ENCODE data around the gene RAB40C.
A peak's percentile ranks its signal among the peaks of the same experiment; 100 is the strongest.

The RAB40C gene

DNA sequence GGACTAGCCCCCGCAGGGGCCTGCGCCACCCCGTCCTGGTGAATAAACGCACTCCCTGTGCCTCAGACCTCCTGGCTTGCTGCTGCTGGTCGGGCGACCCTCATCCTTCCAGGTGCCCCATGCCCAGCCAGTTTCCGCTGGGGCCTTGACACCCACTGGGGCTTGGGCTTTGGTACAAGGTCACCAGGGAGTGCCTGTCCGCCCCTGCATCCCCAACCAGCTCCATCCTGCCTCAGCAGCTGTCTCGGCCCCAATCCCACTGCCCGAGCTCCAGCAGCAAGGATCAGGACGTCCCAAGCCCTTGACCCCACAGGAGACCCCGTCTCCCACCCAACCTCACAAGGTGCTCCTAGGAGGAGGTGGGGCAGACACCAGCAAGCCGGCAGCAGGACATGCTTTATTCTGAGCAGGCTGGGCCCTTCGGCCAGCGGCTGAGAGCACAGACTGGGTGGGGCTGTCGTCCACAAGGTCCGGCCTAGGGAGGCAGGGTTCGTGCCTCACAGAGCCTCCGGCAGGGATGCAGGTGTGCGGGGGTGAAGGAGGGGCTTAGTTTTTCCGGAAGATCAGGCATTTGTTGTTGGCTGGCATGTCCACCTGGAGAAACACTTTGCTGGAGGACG lies 44.3 kb downstream of the RAB40C start:
- Histone ChIP-seq H3K9me3 (ENCODE audit: control insufficient read depth, low read depth, low read length) (no peaks in the 10 kb centered on the region), H3K4me1 (ENCODE audit: control insufficient read depth, low read depth, low read length) (peaks cover 18% of the 10 kb centered on the region), H3K4me3 (ENCODE audit: low read length) (no peak overlapping the region), H3K27me3 (ENCODE audit: control insufficient read depth, insufficient read depth, low read length) (no peaks in the 10 kb centered on the region), H3K36me3 (ENCODE audit: control insufficient read depth, low read depth, low read length) (no peaks in the 10 kb centered on the region), H3K27ac (ENCODE audit: low read length) (no peak overlapping the region), H3K9ac (ENCODE audit: low read length) (no peak overlapping the region)

- no peak overlapping the region for H3K27ac ChIP-seq (ENCODE audit: low read length)
- H3K9ac ChIP-seq (ENCODE audit: low read length) = no peak overlapping the region
- H3K4me1 ChIP-seq (ENCODE audit: control insufficient read depth, low read depth, low read length) = peaks cover 12% of the 10 kb centered on the region
- H3K4me3 ChIP-seq (ENCODE audit: low read length) = peak overlapping the region; percentile 95
- no peaks in the 10 kb centered on the region for H3K36me3 ChIP-seq (ENCODE audit: control insufficient read depth, low read depth, low read length)
- no peaks in the 10 kb centered on the region for H3K9me3 ChIP-seq (ENCODE audit: control insufficient read depth, low read depth, low read length)
- H3K27me3 ChIP-seq (ENCODE audit: control insufficient read depth, insufficient read depth, low read length) = no peaks in the 10 kb centered on the region
These were observed 45.1 kb downstream of the RAB40C start for GRCh38 chr16:634996-635395.

DNA sequence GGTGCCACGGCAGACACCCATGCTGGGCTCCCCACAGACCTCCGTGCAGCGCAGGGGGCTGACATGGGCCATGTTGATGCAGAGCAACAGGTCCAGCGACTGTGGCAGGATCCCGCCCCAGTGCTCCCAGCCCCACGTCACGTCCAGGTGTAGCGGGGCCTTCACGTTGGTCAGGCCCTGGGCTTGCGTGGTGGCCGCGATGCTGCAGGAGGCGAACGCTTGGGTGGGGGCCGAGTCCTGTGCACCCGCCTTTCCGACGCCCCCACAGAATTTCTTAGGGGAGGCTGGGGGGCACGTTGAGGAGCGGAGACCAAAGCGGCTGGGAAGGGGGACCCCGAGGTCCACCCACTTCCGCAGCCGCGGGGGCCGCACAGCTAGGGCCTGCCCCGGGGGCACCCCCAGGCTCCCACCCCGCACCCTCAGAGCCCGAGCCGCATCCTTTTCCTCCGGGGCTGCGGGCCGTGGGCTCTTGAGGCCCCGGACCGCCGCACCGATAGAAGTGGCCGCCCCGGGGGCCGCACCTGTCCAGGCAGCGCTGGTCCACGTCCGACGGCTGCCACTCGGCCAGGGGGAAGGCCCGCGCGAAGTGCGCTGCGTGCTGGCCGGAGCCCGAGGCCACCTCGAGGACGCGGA lies 45.8 kb downstream of the RAB40C start:
- no peak overlapping the region for H3K27ac ChIP-seq (ENCODE audit: low read length)
- H3K27me3 ChIP-seq (ENCODE audit: control insufficient read depth, insufficient read depth, low read length) = no peaks in the 10 kb centered on the region
- peaks cover 6% of the 10 kb centered on the region for H3K4me1 ChIP-seq (ENCODE audit: control insufficient read depth, low read depth, low read length)
- H3K36me3 ChIP-seq (ENCODE audit: control insufficient read depth, low read depth, low read length) = no peaks in the 10 kb centered on the region
- no peaks in the 10 kb centered on the region for H3K9me3 ChIP-seq (ENCODE audit: control insufficient read depth, low read depth, low read length)
- H3K9ac ChIP-seq (ENCODE audit: low read length) = peak overlapping the region; percentile 69
- H3K4me3 ChIP-seq (ENCODE audit: low read length) = peak overlapping the region; percentile 95

DNA sequence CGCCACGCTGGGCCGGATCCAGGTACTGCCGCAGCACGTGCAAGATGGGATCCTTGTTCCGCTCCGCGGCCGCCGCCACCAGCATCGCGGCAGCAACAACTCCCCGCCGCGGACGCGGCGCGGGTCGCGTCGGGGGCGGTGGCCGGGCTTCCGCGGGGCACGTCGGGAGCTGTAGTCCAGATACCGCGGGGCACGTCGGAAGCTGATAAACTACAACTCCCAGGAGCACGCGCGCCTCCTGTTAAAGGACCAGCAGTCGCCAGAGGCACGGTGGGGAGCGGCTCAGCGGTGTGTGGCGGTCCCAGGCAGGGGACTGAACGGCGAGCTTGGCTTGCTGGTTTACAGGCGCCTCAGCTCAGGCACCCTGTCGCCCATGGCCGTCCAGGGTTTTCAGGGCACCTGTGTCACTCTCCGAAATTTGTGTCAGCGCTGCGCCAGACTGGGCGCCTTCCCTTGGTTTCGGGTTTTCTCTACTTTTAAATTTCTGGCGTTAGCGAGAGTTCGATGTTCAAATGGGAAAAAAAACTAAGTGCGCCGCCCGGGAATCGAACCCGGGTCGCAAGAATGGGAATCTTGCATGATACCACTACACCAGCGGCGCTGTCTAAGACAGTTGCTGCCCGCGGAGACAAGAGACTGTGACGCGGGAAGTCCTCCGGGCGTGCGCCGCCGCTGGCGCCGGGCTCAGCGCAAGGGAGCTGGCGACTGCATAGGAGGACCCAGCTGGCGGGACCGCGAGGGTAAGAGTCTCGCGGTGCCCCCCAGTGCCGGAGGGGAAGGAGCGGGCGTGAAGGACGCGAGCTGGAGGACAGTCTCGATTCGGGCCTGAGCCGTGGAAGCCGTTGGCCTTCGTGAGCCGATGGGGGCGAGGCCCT lies 46.6 kb downstream of the RAB40C start, which contains the start of gene METTL26:
Gene METTL26 (minus strand): TSS at position 100 of the 875 bp plus-strand sequence. CDS start 15 bp downstream, at position 85.
- peak within 1 kb of the TSS; percentile 95 for H3K4me3 ChIP-seq (ENCODE audit: low read length)
- no peaks in the 10 kb centered on the region for H3K27me3 ChIP-seq (ENCODE audit: control insufficient read depth, insufficient read depth, low read length)
- H3K9ac ChIP-seq (ENCODE audit: low read length) = peak within 1 kb of the TSS; percentile 69
- no peaks in the 10 kb centered on the region for H3K9me3 ChIP-seq (ENCODE audit: control insufficient read depth, low read depth, low read length)
- H3K36me3 ChIP-seq (ENCODE audit: control insufficient read depth, low read depth, low read length) = no peaks in the 10 kb centered on the region
- no peak within 1 kb of the TSS for H3K27ac ChIP-seq (ENCODE audit: low read length)
- peaks cover 9% of the 10 kb centered on the region for H3K4me1 ChIP-seq (ENCODE audit: control insufficient read depth, low read depth, low read length)

- Histone ChIP-seq H3K27ac (ENCODE audit: low read length) (no peak overlapping the region), H3K4me3 (ENCODE audit: low read length) (peak overlapping the region; percentile 95), H3K36me3 (ENCODE audit: control insufficient read depth, low read depth, low read length) (no peaks in the 10 kb centered on the region), H3K27me3 (ENCODE audit: control insufficient read depth, insufficient read depth, low read length) (peaks cover 1% of the 10 kb centered on the region), H3K4me1 (ENCODE audit: control insufficient read depth, low read depth, low read length) (peaks cover 9% of the 10 kb centered on the region), H3K9me3 (ENCODE audit: control insufficient read depth, low read depth, low read length) (no peaks in the 10 kb centered on the region), H3K9ac (ENCODE audit: low read length) (peak overlapping the region; percentile 58)
These were observed 47.5 kb downstream of the RAB40C start for GRCh38 chr16:637081-638018.

- no peaks in the 10 kb centered on the region for H3K9me3 ChIP-seq (ENCODE audit: control insufficient read depth, low read depth, low read length)
- H3K27ac ChIP-seq (ENCODE audit: low read length) = no peak overlapping the region
- H3K36me3 ChIP-seq (ENCODE audit: control insufficient read depth, low read depth, low read length) = no peaks in the 10 kb centered on the region
- no peak overlapping the region for H3K9ac ChIP-seq (ENCODE audit: low read length)
- H3K4me1 ChIP-seq (ENCODE audit: control insufficient read depth, low read depth, low read length) = peaks cover 9% of the 10 kb centered on the region
- H3K4me3 ChIP-seq (ENCODE audit: low read length) = no peak overlapping the region
- H3K27me3 ChIP-seq (ENCODE audit: control insufficient read depth, insufficient read depth, low read length) = peaks cover 9% of the 10 kb centered on the region
These were observed 48.2 kb downstream of the RAB40C start for GRCh38 chr16:638034-638543.

DNA sequence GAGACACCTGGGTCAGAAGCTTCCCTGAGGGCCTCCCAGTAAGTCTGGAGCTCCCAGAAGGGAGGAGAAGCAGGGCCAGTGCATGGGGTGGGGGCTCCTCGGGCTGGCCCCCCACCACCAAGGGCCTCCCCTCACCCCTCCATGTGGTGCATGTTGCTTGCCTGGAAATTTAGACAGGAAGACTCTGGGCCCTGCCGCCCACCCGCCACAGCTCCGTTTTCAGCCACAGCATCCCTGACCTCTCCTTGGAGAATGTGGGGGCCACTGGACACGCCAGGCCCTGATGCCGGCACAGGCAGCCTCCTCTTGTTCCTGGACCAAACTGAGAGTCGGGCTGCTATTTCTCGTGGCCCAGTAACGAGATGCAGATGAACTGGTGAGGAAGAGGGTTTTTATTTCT lies 49.0 kb downstream of the RAB40C start:
- Histone ChIP-seq H3K4me3 (ENCODE audit: low read length) (no peak overlapping the region), H3K27me3 (ENCODE audit: control insufficient read depth, insufficient read depth, low read length) (peaks cover 10% of the 10 kb centered on the region), H3K9me3 (ENCODE audit: control insufficient read depth, low read depth, low read length) (no peaks in the 10 kb centered on the region), H3K9ac (ENCODE audit: low read length) (no peak overlapping the region), H3K27ac (ENCODE audit: low read length) (no peak overlapping the region), H3K36me3 (ENCODE audit: control insufficient read depth, low read depth, low read length) (no peaks in the 10 kb centered on the region), H3K4me1 (ENCODE audit: control insufficient read depth, low read depth, low read length) (peaks cover 9% of the 10 kb centered on the region)

- Histone ChIP-seq H3K36me3 (ENCODE audit: control insufficient read depth, low read depth, low read length) (no peaks in the 10 kb centered on the region), H3K4me1 (ENCODE audit: control insufficient read depth, low read depth, low read length) (peaks cover 9% of the 10 kb centered on the region), H3K4me3 (ENCODE audit: low read length) (no peak overlapping the region), H3K9ac (ENCODE audit: low read length) (no peak overlapping the region), H3K27ac (ENCODE audit: low read length) (no peak overlapping the region), H3K27me3 (ENCODE audit: control insufficient read depth, insufficient read depth, low read length) (peaks cover 10% of the 10 kb centered on the region), H3K9me3 (ENCODE audit: control insufficient read depth, low read depth, low read length) (no peaks in the 10 kb centered on the region)
These were observed 50.7 kb downstream of the RAB40C start for GRCh38 chr16:640614-641013.

- Histone ChIP-seq H3K9ac (ENCODE audit: low read length) (peak within 1 kb of the TSS; percentile 59), H3K27me3 (ENCODE audit: control insufficient read depth, insufficient read depth, low read length) (peaks cover 10% of the 10 kb centered on the region), H3K36me3 (ENCODE audit: control insufficient read depth, low read depth, low read length) (no peaks in the 10 kb centered on the region), H3K4me1 (ENCODE audit: control insufficient read depth, low read depth, low read length) (peaks cover 9% of the 10 kb centered on the region), H3K4me3 (ENCODE audit: low read length) (peak within 1 kb of the TSS; percentile 65), H3K9me3 (ENCODE audit: control insufficient read depth, low read depth, low read length) (no peaks in the 10 kb centered on the region), H3K27ac (ENCODE audit: low read length) (no peak within 1 kb of the TSS)
These were observed 51.7 kb downstream of the RAB40C start, which contains the start of gene MCRIP2 for GRCh38 chr16:641326-642188. TSS of gene MCRIP2 (plus strand) at chr16:641828. CDS start at chr16:641992, 164 bp downstream.
